Uterus (tissue), 2 donors: ENCODE data around the gene ANP32A.

Experiments
- CTCF ChIP-seq, 4 experiments: fragments of 200-600 bp in 2 of 4; fragments of 450-650 bp in 2 of 4; sonication (generic) in 2 of 4; IDR thresholded peaks; one replicate each; pipeline ENCODE4 v1.5.1; 2016 to 2019; ENCODE audit warnings: antibody characterized with exemption in 4 of 4, mild to moderate bottlenecking in 2 of 4, moderate library complexity in 1 of 4
- POLR2A ChIP-seq, 2 donors: fragments of 450-650 bp; IDR thresholded peaks; one replicate each; pipeline ENCODE4 v1.6.1; 2016; ENCODE audit warnings: antibody characterized with exemption in 2 of 2, mild to moderate bottlenecking in 1 of 2, moderate library complexity in 1 of 2

GRCh38 chr15:68775671-68776476 lies 44.8 kb downstream of the ANP32A start:
- TF ChIP-seq CTCF (IDR thresholded peaks at IDR 0.05) = no peak
- TF ChIP-seq POLR2A (IDR thresholded peaks at IDR 0.05) = no peak
